ENCODE results near the gene ABLIM3.

- no peak for TF ChIP-seq CTCF (IDR thresholded peaks at IDR 0.05; ENCODE audit: poor library complexity, severe bottlenecking)
- no peak for TF ChIP-seq RAD21 (conservative IDR thresholded peaks at IDR 0.05)
- no peak for TF ChIP-seq REST (IDR thresholded peaks at IDR 0.05; ENCODE audit: borderline replicate concordance)
- TF ChIP-seq TAF1 (IDR thresholded peaks at IDR 0.05; ENCODE audit: low read depth) = no peak
- no peak for TF ChIP-seq POLR2AphosphoS5 (IDR thresholded peaks at IDR 0.05)
- TF ChIP-seq EP300 (conservative IDR thresholded peaks at IDR 0.05; ENCODE audit: poor library complexity, severe bottlenecking) = no peak
- no peak for TF ChIP-seq MXI1 (conservative IDR thresholded peaks at IDR 0.05; ENCODE audit: poor library complexity, severe bottlenecking)
Measured at GRCh38 chr5:149100331-149100730, 41.0 kb upstream of the ABLIM3 start.
